GM13976 (cell line): Measurements from ENCODE around the gene SGCD.

Source experiments
- DNase-seq: peaks from one replicate; pipeline ENCODE4 v3.0.0; 2012; ENCODE audit warnings: low spot score
- in situ Hi-C: fragments of 300-500 bp; cut with MboI; formaldehyde crosslinking; loops from one replicate; pipeline ENCODE4 v1.12.0; 2022; ENCODE audit warnings: low sequenced_read_pairs, mixed read lengths, inconsistent platforms; ENCODE audit not compliant: unreplicated experiment
- TF ChIP-seq, protein P1 (sequence below): IDR thresholded peaks from 2 replicates; pipeline ENCODE4 v1.5.1; 2012; ENCODE audit warnings: borderline replicate concordance, mild to moderate bottlenecking; ENCODE audit not compliant: insufficient read depth; ENCODE audit errors: extremely low read depth, missing control alignments, control extremely low read depth

The SGCD gene

DNA sequence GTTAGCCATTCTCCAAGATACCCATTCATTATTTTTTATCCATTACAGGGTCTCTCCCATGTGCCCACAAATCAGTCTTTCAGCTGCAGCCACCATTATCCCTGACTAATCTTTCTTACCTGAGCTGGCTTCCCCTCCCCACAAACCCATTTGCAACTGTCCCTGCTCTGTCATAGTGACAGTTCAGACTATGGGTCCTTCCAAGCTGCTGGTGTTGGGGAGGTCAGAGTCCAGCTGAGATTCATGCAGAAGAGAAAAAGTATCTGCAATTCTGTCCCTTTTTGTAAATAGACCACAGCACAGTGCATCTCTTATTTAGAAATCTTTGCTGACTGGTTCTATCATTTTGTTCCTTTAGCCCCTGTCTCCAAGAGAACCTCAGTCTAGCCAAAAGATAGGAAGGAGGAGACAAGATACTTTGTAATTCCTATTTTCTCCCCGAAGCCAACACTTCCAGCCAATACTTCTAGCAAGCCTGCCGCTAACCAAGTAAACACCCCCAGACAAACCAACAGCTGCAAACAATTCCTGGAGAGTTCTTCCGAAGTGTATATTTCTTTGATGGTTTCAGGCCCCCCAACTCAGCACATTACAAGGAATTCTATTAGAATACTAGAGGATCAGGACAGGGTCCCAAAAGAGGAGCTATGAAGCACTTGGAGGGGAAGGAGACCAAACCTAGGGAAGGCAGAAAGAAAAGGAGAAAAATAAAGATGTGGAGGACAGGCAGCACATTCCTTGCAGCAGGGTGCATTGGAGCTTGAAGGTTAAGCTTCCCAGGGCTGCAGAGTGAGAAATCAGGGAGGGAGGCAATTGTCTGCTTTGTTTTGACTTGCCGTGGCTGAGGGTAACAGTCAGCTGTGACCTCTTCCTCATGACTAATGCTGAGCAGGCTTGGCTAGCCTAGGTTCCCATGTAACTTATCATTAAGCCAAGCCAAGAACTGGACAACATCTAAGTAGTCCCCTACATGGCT lies 148.5 kb downstream of the SGCD start:
- TF ChIP-seq, protein P1, sequence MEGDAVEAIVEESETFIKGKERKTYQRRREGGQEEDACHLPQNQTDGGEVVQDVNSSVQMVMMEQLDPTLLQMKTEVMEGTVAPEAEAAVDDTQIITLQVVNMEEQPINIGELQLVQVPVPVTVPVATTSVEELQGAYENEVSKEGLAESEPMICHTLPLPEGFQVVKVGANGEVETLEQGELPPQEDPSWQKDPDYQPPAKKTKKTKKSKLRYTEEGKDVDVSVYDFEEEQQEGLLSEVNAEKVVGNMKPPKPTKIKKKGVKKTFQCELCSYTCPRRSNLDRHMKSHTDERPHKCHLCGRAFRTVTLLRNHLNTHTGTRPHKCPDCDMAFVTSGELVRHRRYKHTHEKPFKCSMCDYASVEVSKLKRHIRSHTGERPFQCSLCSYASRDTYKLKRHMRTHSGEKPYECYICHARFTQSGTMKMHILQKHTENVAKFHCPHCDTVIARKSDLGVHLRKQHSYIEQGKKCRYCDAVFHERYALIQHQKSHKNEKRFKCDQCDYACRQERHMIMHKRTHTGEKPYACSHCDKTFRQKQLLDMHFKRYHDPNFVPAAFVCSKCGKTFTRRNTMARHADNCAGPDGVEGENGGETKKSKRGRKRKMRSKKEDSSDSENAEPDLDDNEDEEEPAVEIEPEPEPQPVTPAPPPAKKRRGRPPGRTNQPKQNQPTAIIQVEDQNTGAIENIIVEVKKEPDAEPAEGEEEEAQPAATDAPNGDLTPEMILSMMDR, result no peak
- no peak for DNase-seq
- in situ Hi-C loops, result no loop called here

DNA sequence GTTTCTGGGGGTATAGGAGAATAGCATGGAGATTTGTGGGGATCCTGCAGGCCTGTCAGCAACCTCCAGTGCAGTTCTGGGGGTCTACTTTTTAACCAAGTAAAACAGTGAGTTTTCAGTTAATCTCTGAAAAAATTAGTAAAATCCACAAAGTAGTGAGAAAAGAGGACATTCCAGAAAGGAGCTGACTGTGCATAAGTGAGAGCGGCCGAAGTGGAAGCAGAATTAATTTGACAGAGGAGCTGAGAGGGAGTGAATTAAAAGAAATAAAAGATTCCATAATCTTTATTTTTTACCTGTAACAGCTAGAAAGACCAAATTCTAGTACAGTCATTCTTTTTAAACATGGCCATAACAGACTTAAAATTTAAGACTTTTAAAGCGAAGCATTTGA lies 149.2 kb downstream of the SGCD start:
- TF ChIP-seq, protein P1, result no peak
- in situ Hi-C loops, result no loop called here
- DNase-seq, result no peak

DNA sequence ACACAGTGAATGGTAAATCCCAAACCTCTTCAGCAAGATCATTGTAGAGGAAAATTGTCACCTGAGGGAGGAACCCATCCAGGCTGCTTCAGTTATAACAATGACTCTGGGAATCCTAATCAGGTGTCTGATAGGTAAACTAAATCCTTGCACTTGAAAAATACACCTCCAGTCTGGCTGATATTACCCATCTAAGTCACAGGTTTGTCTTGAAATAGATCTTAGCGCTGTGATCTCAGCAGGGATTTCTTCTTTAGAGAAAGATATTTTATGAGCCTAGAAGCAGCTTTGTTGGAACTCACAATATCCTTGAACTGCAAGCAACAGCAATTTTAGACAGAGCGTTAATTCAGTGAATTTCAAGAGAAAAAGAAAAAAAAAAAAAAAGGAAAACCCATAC lies 149.7 kb downstream of the SGCD start:
- no peak for DNase-seq
- in situ Hi-C loops, result no loop called here
- TF ChIP-seq, protein P1, result no peak

DNA sequence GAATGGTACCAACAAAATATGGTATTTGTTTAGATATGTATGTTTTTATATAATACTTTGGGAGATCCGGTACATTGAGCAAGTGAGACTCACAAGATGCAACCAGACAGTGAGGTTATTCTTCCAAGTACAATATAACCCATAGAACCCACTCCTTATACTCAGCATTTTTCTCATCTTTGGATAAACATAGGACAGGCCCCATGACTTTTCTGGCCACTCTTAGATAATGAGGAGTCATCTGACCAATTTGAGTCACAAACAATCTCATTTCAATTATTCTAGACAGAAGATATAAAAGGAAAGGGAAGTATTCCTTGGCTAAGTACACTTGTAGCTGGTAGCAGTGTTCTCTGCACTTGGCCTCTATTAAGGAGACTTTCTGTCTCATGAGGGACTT lies 150.2 kb downstream of the SGCD start:
- no peak for DNase-seq
- TF ChIP-seq, protein P1, result no peak
- in situ Hi-C loops, result no loop called here

DNA sequence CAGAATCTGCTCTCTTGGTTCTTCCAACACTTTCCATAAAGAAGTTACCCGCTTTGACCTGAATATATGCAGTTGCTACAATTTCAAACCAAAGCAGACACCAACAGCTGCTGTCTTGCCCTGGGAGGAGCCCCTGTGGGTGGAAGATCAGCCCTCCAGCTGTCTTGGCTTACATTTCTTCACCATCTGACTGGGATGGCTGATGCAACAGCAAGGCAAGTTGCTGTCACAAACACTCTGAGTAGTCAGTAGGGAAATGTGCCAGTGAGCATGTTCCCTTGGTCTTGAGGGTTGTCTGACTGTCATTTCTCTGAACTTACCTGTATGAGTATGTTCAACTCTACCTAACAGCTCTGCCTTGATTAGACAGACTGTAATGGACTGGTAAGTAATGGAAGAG lies 152.9 kb downstream of the SGCD start:
- in situ Hi-C loops, result no loop called here
- TF ChIP-seq, protein P1, result no peak
- DNase-seq, result no peak

DNA sequence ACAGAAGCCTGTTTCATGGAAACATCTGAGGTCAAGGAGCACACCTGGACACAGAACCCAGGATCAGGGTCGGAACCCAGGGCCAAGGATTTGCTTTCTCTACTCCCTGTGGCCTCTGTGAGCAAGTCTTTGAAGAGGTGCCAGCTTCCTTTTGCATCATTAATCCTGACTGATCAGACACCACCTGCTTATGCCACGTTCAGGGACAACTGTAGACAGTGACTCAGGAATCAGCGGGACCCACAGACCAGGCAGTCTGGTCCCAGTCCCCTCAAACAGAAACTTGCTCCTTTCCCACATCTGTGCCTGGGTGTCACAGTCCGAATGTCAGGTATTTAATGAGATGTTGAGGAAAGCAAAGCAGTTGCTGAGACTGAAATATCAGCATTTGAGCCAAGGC lies 154.8 kb downstream of the SGCD start:
- in situ Hi-C loops, result no loop called here
- TF ChIP-seq, protein P1, result no peak
- no peak for DNase-seq
